ENCODE data around the gene RTN4RL2.
A peak's percentile ranks its signal among the peaks of the same experiment; 100 is the strongest.

Gene RTN4RL2

GRCh38 chr11:57479021-57479663, 18.8 kb downstream of the RTN4RL2 start:
- TF ChIP-seq, protein P1, sequence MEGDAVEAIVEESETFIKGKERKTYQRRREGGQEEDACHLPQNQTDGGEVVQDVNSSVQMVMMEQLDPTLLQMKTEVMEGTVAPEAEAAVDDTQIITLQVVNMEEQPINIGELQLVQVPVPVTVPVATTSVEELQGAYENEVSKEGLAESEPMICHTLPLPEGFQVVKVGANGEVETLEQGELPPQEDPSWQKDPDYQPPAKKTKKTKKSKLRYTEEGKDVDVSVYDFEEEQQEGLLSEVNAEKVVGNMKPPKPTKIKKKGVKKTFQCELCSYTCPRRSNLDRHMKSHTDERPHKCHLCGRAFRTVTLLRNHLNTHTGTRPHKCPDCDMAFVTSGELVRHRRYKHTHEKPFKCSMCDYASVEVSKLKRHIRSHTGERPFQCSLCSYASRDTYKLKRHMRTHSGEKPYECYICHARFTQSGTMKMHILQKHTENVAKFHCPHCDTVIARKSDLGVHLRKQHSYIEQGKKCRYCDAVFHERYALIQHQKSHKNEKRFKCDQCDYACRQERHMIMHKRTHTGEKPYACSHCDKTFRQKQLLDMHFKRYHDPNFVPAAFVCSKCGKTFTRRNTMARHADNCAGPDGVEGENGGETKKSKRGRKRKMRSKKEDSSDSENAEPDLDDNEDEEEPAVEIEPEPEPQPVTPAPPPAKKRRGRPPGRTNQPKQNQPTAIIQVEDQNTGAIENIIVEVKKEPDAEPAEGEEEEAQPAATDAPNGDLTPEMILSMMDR (conservative IDR thresholded peaks at IDR 0.05), result no peak
- no peak overlapping the region for H3K27ac ChIP-seq

GRCh38 chr11:57479911-57480310, 19.6 kb downstream of the RTN4RL2 start:
- TF ChIP-seq, protein P1 (conservative IDR thresholded peaks at IDR 0.05), result no peak
- H3K27ac ChIP-seq, result no peak overlapping the region

- TF ChIP-seq, protein P1 (conservative IDR thresholded peaks at IDR 0.05), result peak; percentile 75
- H3K27ac ChIP-seq, result no peak overlapping the region
Measured at GRCh38 chr11:57480409-57481137, 20.2 kb downstream of the RTN4RL2 start.

- TF ChIP-seq, protein P1 (conservative IDR thresholded peaks at IDR 0.05), result no peak
- H3K27ac ChIP-seq, result no peak overlapping the region
Measured at GRCh38 chr11:57481315-57481714, 21.0 kb downstream of the RTN4RL2 start.

DNA sequence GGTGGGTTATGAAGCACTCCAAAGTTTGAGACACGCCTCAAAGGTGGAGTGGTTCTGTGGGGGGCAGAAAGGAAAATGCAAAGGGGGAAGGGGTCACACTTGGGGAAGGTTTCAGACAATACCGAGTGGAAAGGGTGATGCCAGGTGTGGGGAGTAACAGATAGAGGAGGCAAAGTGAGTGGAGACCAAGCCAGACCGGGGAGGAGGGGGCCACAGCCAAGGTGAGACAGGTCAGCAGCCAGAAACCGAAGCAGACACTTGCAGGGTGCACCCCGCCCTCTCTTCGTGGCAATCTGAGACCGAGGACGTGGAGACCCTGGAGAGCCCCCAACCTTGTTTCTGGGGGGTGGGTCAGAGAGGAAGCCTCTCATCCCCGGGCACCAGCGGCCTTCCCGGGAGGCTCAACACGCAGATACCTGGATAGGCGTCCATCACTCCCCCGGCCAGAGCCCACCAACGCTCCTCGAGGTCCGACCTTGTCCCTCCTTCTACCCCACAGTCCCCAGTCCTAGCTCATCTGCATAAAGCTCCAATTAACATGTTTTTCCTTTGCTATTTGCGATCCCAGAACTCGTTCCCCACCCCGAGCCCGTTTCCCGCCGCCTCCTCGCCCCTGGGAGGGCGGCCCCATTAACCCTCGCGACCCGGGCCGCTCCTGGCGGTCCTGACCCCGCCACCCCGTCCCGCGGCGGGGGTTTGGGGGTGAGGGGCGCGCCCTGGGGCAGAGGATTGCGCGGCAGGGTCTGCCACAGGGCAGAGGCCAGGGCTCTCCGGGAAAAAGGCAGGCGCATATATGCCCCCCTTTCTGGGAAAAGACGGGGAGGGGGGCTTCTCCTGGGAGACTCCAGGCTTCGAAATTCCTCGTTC, 21.8 kb downstream of the RTN4RL2 start:
- H3K27ac ChIP-seq, result no peak overlapping the region
- TF ChIP-seq, protein P1 (conservative IDR thresholded peaks at IDR 0.05), result no peak

DNA sequence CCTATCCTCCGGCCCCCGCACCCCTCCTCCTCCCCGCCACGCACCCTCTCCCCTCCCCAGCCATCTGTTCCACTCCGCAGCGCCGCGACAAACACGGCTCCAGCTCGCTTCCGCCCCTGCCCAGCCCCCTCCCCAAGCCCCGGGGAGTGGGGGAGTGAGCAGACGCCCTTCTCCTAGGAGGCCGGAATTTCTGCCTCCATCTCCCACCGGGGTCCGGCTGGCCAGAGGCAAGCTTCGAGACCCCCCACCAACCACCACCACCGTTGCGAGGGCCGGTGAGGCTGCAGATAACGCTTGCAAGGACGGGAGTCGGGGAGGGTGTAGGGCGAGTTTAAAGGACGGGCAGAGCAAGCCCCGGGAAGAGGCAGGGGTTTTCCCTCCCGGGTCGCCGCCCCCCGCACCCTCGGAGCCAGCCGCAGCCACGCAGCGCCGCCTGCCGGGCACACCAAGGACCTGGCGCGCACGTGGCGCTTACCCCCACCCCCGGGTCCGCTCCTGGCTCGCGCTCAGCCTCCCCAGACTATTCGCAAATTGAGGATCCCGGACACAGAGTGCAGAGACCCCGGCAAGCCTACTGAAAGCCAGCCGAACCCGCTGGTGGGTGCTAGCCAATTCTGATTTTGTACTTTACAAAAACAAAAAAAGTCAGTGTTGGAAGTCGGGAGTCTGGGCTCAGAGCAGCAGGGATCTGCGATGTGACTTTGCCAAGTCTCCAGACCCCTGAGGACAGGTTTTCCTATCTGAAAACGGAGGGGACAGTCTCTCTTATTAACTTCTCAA, 22.6 kb downstream of the RTN4RL2 start:
- no peak overlapping the region for H3K27ac ChIP-seq
- TF ChIP-seq, protein P1 (conservative IDR thresholded peaks at IDR 0.05), result no peak
